Transverse colon (tissue), 3 donors: Measurements from ENCODE around the gene ITGA8.

Experiments used
- CTCF ChIP-seq, 5 experiments: fragments of 200-600 bp in 3 of 5; fragments of 450-650 bp in 2 of 5; sonication (generic) in 3 of 5; IDR thresholded peaks; 1 replicate in 2 of 5; 2 replicates in 3 of 5; pipeline ENCODE4 v1.5.1; 2016 to 2017; ENCODE audit warnings: antibody characterized with exemption in 5 of 5, inconsistent platforms in 3 of 5, mild to moderate bottlenecking in 2 of 5, moderate library complexity in 1 of 5
- EP300 ChIP-seq: sonication (generic); formaldehyde crosslinking; IDR thresholded peaks from one replicate; pipeline ENCODE4 v1.6.1; 2017; ENCODE audit warnings: antibody characterized with exemption, low read depth
- POLR2A ChIP-seq: fragments of 450-650 bp; IDR thresholded peaks from one replicate; pipeline ENCODE4 v1.6.1; 2016; ENCODE audit warnings: antibody characterized with exemption, mild to moderate bottlenecking, moderate library complexity

GRCh38 chr10:15494850-15495506, 224.7 kb downstream of the ITGA8 start:
- TF ChIP-seq EP300 (no peak), CTCF (IDR thresholded peaks at IDR 0.05) (no peak), POLR2A (no peak)
